ENCODE data around the gene MEGF11.

Gene MEGF11

DNA sequence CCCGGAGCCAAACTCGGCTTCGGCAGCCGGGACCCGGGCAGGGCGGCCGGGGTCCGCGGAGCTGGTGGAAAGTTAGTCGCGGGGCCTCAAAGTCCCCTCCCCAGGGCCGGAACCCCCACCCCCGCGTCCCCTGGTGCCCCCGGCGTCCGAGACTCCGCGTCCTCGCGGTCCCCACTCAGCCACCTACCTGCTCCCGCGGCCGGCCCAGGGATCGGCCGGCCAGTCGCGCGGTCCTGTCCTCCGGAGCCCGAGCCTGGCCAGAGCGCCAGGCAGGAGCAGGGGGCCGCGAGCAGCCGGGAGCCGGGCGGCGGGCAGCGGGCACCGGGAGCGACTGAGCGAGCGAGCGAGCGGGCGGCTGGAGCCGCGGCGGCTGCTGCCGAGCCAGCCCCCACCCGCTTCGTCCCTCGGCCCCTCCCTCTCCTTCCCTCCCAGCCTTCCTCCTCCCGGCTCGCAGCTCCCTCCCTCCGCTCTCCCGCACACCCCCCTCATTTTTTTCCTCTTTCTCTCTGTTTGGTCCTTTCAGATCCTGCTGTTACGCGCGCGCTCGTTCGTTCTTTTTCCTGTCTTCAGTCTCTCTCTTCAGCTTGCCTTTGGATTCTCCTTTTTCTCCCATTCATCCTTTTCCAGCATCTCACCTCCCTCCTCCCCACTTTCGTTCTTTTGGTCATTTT lies at the start of gene MEGF11:
MEGF11 (minus strand) TSS at position 333 of the 671 bp plus-strand sequence. CDS start 125,347 bp downstream, outside the sequence.
- no peak for ATAC-seq

DNA sequence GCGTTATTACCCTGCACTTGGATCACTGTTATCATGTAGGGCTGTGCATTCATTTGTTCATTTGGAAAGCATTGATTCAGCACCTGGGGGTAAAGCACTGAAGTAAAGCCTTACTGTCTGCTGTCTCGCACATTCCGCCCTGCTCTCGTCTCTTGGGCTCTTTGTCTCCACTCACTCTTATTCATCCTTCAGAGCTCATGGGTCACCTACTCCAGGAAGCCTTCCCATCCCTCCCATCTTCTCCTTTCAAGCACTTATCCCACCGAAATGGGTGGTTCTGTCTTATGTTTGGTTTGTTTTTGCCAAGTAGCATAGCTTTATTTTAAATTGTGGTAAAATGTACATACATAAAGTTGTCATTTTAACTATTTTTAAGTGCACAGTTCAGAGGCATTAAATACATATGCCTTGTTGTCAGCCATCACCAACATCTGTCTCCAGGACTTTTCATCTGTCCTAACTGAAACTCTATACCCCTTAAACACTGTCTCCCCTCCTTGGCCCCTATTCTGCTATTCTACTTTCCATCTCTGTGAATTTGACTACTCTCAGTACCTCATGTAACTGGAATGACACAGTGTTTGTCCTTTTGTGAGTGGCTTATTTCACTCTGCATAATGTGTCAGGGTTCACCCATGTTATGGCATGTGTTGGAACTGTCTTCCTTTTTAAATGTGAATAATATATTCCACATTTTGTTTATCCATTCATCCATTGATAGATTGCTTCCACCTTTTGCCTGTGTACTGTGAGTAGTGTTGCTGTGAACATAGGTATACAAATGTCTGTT lies 49.1 kb upstream of the MEGF11 start:
- no peak for ATAC-seq

DNA sequence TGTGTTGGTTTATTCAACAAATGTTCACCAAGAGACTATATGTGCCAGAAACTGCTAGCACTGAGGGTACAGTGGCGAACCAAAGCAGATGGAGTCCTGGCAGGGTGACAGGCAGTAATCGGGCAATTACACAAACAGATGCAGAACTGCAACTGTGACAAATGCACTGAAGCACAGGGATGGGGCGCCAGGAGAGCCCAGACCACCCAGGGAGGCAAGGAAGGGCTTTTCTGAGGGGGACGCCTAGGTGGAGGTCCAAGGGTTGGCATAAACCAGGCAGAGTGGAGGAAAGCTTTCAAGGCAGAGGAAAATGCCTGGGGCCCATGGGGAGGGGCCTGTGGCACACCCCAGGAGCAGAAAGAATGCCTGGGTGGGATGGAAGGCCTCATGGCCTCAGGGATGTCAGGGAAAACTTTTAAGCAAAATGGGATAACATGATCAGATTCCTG lies 45.3 kb upstream of the MEGF11 start:
- ATAC-seq, result no peak

DNA sequence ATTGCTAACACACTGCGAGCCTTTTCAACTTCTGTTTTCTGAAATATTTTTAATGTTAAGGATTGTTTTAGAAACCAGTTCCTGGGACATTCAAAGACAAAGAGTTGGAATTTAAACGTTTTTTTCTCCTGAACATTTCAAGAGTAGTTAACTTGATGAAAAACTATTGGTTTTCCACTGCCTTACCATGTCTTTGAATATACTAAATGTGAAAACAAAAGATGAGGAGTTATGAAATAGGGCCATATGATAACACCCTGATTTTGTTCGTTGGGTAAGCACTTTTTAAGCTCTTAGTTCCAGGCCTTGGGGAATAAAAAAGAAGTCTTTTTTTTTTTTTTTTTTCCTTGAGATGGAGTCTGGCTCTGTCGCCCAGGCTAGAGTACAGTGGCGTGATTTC lies 42.6 kb upstream of the MEGF11 start:
- ATAC-seq, result no peak

DNA sequence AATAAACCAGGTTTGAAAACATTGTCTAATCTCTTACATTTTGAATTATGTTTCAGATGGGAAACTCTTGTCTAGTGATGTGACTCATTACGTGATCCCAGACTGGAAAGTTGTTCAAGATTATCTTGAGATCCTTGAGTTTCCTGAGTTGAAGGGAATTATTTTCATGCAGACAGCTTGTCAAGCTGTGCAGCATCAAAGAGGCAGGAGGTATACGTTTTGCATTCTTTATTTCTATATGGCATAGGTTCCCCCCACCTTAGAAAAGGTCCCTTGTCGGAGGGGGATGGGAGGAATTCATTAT lies 41.3 kb upstream of the MEGF11 start:
- no peak for ATAC-seq

DNA sequence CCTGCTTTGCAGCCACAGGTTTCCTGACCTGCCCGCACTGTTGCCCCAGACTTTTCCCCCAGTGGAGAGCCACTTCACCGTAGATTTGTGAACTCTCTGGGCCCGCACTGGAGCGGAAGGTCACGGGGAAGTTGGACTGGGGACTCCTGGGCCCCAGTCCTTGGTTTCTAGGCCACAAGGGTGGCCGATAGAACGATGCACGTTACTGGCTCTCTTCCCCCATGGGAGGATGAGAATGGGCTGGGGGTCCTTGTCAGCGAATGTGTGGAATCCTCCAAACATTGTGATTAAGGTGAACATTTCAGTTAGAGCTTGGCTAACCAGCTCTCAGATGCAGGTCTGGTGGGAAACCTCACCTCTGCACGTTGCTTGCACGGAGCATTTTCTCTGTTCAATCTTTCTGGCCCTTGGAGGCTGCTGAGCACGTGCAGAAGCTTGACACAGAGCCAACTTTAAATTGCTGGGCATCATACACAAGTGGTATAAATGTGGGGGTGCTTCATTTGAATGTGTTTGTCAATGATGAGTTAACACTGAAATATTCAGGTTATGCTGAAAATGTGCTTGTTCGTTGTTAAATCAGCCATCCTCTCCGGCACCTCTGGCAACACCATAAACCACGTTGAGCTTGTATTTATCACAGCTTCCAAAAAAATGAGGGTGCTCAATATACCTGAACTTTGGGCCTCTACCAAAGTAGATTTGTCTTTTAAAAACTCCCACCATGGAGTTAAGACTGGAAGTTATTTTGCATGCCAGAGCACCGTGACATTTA lies 40.8 kb upstream of the MEGF11 start:
- ATAC-seq, result peak; percentile 3 to 12

DNA sequence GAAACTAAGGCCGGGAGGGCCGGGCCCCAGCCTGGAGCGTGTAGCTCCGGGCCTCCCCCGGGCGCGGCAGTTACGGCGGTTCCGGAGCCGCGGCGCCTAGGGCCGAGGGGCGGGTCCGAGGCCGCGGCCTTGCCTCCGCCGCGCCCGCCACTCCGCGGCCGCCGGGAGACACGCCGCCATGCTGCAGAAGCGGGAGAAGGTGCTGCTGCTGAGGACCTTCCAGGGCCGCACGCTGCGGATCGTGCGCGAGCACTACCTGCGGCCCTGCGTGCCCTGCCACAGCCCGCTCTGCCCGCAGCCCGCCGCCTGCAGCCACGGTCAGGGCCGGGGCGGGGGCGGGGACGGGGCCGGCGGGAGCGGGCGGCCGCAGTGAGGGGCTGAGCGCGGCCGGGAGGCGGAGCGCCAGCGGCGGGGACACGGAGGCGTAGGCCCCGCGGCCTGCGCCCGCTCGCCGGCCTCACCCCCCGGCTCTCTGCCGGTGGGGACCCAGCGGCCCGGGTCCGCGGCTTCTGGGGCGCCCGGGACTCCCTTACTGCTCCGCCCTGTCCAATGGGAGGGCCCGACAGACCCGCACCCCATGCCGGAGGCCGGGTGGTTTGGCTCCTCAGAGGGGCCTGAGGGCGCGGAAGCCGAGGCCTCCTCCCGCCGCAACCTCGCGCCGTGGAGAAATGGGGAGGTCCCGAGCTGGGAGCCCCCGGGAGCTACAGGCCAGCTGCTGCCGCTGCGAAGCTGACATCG lies 40.0 kb upstream of the MEGF11 start, which contains the start of gene DIS3L:
DIS3L (plus strand) TSS at position 150 of the 738 bp plus-strand sequence; CDS start at position 179, 29 bp downstream.
- peak; percentile 84 for ATAC-seq

DNA sequence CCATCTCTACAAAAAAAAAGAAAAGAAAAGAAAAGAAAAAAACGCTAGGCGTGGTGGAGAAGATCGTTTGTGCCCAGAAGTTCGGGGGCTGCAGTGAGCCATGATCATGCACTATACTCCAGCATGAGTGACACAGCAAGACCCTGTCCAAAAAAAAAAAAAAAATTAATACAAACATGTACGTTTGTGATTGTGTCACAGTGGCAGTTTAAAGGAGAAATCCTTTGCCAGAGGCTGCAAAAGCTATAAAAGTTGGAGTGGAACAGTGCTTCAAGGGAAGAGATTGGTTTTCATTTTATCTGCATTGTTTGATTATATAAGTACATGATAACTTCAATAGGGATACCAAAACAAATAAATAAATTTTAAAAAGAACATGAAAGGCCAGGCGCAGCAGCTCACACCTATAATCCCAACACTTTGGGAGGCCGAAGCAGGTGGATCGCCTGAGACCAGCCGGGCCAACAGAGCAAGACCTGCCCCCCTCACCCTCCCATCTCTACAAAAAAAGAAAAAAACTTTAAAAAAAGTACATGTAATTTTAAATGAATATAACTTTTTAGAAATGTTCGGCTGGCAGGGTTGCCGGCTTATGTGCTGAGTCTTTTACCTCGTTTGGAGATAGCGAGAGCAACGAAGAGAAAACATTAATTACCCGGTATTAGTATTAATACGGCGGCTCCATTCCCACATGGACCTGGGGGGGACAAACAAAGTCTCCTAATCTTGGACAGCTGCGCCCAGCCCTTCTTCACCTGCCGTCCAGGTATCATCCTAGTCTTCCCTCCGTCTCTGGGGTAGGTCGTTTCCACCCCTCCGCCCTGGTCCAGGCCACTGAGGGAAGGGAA lies 39.2 kb upstream of the MEGF11 start:
- no peak for ATAC-seq

DNA sequence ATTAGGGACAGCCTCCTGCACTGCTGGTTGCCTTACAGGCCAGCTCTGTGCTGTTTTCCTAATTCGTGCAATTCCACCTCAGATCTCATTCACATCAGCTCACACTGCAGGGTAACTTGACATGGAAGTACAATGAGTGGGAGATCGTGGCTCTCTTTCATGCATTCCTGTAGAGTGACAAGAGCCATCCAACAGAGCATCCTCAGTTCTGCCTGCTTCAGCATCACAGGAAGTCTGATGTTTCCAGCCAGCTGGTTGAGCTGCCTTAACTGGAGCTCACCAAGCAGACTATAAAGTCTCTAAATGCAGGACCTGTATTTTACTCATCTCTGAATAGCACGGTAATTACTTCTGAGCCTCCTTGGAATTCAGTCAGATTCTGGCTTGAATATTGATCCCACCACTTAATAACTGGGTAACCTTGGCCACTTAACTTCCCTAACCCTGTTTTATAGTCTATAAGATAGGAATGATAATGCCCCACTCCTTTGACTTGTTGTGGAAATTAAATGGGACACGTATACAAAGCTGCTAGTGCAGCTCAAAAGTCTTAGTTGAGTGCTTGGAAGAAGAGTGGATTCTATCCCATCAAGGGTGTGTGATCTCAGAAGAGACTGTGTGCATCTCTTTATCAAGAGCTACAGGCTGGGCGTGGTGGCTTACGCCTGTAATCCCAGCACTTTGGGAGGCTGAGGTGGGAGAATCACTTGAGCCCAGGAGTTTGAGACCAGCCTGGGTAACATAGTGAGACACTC lies 38.4 kb upstream of the MEGF11 start:
- no peak for ATAC-seq

DNA sequence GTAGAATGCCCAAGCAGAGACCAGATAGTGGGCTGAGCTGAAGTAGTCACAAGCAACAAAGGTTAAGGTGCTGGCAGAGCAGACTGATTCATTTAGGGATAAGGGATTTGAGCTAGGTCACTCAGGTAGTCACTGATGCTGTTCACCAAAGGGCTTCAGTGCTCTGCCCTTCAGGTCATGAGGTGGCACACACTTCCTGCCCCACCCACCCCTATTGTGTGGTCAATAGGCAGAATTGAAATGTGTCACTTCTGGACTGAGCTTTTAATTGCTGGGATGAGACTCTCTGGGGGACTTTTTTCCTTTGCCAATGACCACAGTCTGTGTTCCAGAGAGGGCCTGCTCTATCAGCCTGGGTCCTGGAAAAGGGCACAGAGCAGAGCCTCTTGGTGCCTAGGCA lies 37.0 kb upstream of the MEGF11 start:
- no peak for ATAC-seq

DNA sequence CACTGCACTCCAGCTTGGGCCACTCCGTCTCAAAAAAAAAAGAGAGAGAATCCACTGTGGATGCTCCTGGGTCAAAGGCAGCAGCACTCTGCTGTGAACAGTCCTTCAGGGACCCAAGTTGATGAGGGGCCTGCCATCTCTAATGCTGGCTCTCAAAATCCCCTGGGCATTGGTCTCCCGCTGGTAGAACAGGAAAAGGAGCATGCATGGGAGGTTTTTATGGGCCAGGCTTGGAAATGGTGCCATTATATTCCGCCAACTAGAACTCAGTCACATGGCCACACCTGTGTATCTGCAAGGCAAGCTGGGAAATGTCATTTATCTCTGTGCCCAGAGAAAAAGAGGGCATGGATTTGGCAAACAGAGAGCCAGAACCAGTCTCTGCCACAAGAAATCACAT lies 36.5 kb upstream of the MEGF11 start:
- no peak for ATAC-seq

DNA sequence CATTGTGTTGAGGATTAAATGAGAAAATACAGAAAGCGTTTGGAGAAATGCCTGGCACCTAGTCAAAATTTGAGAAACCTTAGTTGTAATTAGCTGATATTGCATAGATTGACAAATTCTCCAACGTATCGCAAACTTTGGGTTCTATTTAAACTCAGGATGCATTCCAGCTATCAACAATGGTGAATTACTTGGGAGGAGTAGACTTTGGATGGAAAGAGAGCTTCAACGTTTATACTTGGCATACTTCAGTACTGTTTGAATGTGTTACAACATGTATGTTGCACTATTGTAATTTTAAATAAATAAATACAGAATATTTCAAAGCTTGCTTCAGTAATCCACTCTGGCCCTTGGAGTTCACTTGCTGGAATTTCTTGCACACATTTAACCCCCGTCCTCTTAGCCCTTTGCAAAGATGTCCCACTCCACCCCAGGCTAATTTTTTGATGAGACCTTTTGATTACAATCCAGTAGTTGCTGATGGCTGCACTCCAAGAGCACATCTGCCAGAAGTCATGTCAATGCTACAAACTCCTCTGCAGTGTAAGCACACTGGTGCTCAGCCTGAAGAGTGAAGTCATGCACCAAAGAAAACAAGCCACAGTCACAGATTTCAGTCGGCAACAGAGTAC lies 35.1 kb upstream of the MEGF11 start:
- ATAC-seq, result no peak

DNA sequence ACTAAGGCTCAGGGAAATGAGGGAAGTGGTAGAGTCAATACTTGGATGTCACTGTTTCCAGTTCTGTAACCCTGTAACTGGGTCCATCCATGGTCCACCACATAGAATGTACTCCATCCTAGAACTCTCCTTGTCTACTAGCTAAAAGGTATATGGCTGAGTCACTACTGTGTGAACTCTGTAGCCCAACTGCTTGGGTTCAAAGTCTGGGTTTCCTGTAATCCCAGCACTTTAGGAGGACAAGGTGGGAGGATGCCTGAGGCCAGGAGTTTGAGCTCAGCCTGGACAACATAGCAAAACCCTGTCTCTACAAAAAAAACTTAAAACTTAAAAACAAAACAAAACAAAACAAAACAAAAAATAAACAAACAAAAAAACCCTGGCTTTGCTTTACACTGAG lies 34.5 kb upstream of the MEGF11 start:
- ATAC-seq, result no peak

DNA sequence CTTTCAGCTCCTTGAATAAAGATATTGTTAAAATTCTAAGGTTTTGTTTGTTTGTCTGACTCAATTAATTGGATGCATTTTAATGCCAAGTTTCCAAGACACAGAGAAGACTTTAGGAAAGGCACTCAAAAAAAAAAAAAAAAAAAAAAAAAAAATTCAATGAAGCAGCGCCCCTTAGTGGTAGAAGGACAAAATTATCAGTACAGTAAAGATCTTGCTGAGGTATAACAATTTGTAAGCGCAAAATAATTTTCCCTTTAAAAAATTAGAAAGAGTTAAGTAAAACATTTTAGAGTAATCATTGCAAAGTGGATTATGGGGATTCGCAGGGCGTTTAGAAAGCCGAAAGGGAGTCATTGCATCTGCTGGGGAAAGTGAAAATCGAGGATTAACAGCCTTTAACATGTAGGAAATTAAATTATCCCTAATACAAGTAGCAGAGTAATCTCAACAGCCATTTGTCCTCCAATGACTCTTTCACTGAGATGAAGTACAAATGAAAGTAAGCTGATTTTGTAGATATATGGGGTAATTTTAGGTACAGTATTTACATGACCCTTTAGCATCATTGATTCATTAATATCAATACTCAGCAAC lies 34.0 kb upstream of the MEGF11 start:
- ATAC-seq, result no peak

DNA sequence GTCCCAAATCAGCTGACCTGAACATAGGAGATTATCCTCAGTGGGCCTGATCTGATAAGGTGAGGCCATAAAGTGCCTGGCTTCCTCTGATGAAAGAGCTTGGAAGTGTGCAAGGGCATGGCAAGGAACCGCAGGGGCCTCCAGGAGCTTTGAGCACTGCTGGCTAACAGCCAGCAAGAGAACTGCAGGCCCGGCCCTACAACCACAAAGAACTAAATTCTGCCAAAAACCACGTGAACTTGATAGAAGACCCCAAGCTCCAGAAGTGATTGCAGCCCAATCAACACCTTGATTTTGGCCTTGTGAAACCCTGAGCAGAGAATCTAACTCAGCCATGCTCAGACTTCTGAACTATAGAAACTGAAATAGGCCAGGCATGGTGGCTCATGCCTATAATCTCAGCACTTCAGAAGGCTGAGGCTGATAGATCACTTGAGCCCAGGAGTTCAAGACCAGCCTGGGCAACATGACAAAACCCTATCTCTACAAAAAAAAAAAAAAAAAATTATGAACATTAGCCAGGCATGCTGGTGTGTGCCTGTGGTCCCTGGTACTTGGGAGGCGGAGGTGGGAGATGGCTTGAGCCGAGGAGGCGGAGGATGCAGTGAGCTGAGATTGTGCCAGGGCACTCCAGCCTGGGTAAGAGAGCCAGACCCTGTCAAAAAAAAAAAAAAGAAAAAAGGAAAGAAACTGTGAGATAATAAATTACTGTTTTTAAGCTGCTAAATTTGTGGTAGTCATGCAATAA lies 32.2 kb upstream of the MEGF11 start:
- no peak for ATAC-seq

DNA sequence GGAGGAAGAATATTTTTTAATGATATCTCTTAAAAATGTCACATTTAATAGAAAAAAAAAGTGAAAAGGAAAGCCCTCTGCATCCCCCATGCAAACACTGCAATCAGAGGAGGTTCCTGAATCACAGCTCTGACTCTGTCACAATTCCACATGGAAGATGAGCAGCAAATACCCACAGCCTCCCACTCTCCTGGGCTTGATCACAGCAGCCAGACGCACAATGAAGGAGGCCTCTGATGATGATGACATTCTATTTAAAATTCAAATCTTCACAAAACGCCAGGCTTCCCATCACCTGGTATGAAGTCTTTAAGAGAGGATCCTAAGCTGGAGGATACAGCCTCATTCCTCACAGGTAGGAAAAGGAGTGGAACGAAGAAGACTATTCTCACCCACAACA lies 30.7 kb upstream of the MEGF11 start:
- ATAC-seq, result no peak

DNA sequence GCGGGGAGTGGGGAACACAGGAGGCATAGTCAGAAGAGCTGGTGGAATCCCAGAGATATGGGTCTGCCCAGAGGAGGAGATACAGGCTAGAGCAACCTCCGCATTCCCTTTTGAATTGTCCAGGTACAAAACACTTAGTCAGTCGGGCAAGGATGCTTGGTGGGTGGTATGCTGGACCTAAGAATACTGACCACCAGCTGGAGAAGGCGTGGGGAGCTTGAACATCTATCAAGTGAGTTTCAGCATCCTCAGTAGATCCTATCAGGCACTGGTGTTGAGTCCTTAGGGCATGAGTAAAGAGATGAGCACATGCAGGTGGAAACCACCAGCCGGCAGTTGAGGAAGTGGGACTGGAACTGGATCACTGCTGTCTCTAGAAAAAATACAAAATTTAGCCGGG lies 25.1 kb upstream of the MEGF11 start:
- no peak for ATAC-seq

DNA sequence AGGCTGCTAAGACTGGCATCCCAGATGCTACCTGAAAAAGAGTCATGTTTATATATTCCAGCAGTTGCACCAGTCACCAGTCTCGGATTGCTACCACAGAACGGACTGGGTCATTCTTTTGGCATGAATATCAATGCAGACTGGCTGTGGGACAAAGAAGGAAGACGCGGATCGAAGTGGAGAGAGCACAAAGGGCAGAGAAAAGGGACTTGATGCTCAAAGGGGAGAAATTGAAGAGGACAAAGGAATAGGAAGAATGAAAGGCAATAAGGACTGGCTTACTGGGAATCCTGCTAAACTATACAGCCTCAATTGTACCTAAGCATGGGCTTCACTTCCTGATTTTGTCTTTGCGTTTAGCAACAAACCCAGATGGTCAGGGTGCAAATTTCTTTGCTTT lies 24.5 kb upstream of the MEGF11 start:
- ATAC-seq, result no peak

DNA sequence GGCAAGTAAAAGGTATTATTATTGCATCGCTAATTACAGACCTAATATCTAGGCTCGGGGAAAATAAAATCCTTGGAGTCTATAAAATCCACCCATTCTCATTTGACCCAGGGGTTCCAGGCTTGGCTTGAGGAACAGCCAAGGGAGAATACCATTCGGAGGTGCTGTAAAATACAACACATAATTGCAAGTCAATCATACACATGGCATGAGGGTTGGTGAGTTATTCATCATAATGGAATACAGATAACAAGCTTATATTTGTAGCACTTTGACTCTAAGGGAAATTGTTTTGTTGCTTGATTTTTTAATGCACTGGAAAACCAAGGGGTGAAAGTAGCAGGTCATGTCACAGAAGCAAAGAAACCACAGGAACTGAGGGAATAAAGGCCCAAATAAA lies 23.0 kb upstream of the MEGF11 start:
- ATAC-seq, result no peak
